Gastrocnemius medialis (tissue), 4 donors: Measurements from ENCODE around the gene RRP12.

Experiments
- CTCF ChIP-seq, 5 experiments: fragments of 450-650 bp in 3 of 5; fragments of 200-600 bp in 2 of 5; sonication (generic) in 2 of 5; IDR thresholded peaks in 4 of 5; conservative IDR thresholded peaks in 1 of 5; 1 replicate in 4 of 5; 2 replicates in 1 of 5; pipeline ENCODE4 v1.5.1; 2016 to 2019; ENCODE audit warnings: antibody characterized with exemption in 5 of 5, mild to moderate bottlenecking in 3 of 5, moderate library complexity in 3 of 5
- POLR2A ChIP-seq, 2 donors: fragments of 450-650 bp; IDR thresholded peaks; one replicate each; pipeline ENCODE4 v1.6.1; 2017; ENCODE audit warnings: antibody characterized with exemption in 2 of 2, mild to moderate bottlenecking in 2 of 2, moderate library complexity in 2 of 2

DNA sequence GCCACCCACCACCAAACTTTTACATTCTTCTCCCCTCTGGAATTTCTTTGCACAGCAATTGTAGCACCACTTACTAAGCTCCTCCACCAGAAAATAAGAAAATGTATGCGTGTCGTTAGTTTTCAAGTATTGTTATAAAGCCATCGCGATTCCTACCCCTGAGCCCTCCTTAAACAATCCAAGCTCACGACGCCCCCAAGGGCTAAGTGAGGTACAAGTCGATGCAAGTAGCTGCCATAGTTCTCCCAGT lies 67.9 kb downstream of the RRP12 start:
- TF ChIP-seq CTCF (IDR thresholded peaks at IDR 0.05 in 4 of 5, conservative IDR thresholded peaks at IDR 0.05 in 1 of 5) (no peak), POLR2A (IDR thresholded peaks at IDR 0.05) (no peak)
